OCI-LY7 (cell line): Measurements from ENCODE around the gene PLA2G2D. TPM values are rescaled to one million over a fixed set of nuclear protein-coding genes. Genes with fewer than 3 reads are reported as not detected.

ENCODE experiments used
- BruUV-seq: library from RNA; stranded (reverse); fragments of 400-500 nt; replicated peaks from 2 replicates; lab custom pipeline; 2021; lab: Mats Ljungman, UMichigan
- CTCF ChIA-PET: fragments of 300-600 bp; sonication (Branson Sonifier 250); formaldehyde crosslinking; loops from one replicate; lab custom pipeline; 2022; ENCODE audit warnings: antibody characterized with exemption; ENCODE audit not compliant: unreplicated experiment; lab: Charles Lee
- POLR2A ChIA-PET: fragments of 300-600 bp; sonication (Branson Sonifier 250); formaldehyde crosslinking; loops from one replicate; lab custom pipeline; 2022; ENCODE audit warnings: antibody characterized with exemption; lab: Charles Lee
- DNase-seq: peaks from one replicate; pipeline ENCODE4 v3.0.0-alpha.2; 2015; ENCODE audit warnings: low spot score
- H2AFZ ChIP-seq: fragments of 200-600 bp; sonication (generic), shearing (Covaris generic); 2 replicates; pipeline ENCODE4 v1.6.1; 2014; ENCODE audit warnings: mild to moderate bottlenecking, antibody characterized with exemption, low read length, moderate library complexity
- H3K27ac ChIP-seq: fragments of 200-600 bp; sonication (generic); 2 replicates; pipeline ENCODE4 v1.5.1; 2014; ENCODE audit warnings: mixed run types, low read depth, mild to moderate bottlenecking, moderate library complexity, low read length, inconsistent platforms; ENCODE audit not compliant: poor library complexity, severe bottlenecking
- H3K36me3 ChIP-seq: fragments of 200-600 bp; sonication (generic); 2 replicates; pipeline ENCODE4 v1.6.1; 2014; ENCODE audit warnings: mild to moderate bottlenecking, antibody characterized with exemption, low read length, moderate library complexity, mixed read lengths; ENCODE audit not compliant: insufficient read depth
- H3K4me1 ChIP-seq: fragments of 200-600 bp; sonication (generic); 2 replicates; pipeline ENCODE4 v1.5.1; 2014; ENCODE audit warnings: mild to moderate bottlenecking, low read length; ENCODE audit not compliant: insufficient read depth, poor library complexity, severe bottlenecking
- H3K4me2 ChIP-seq: fragments of 200-600 bp; sonication (generic); 2 replicates; pipeline ENCODE4 v1.6.1; 2014; ENCODE audit warnings: mild to moderate bottlenecking, low read length
- H3K4me3 ChIP-seq: fragments of 200-600 bp; sonication (generic); 2 replicates; pipeline ENCODE4 v1.5.1; 2014; ENCODE audit warnings: mild to moderate bottlenecking, low read depth, low read length; ENCODE audit not compliant: poor library complexity, severe bottlenecking
- H3K79me2 ChIP-seq: fragments of 200-600 bp; sonication (generic); 2 replicates; pipeline ENCODE4 v1.6.1; 2016; ENCODE audit warnings: low read depth, mild to moderate bottlenecking, low read length, moderate library complexity, mixed read lengths; ENCODE audit not compliant: insufficient read depth
- H3K9me2 ChIP-seq: fragments of 200-600 bp; sonication (generic); 2 replicates; pipeline ENCODE4 v1.6.1; 2016; ENCODE audit warnings: mild to moderate bottlenecking, low read length, mixed read lengths; ENCODE audit not compliant: insufficient read depth
- H3K9me3 ChIP-seq: fragments of 200-600 bp; sonication (generic); 2 replicates; pipeline ENCODE4 v1.6.1; 2014; ENCODE audit warnings: mild to moderate bottlenecking, mixed run types, low read length, mixed read lengths
- H4K20me1 ChIP-seq: fragments of 200-600 bp; sonication (generic); 2 replicates; pipeline ENCODE4 v1.6.1; 2014; ENCODE audit warnings: mild to moderate bottlenecking, antibody characterized with exemption, low read length, moderate library complexity, mixed read lengths; ENCODE audit not compliant: insufficient read depth
- EZH2phosphoT487 ChIP-seq: fragments of 200-600 bp; sonication (generic); IDR thresholded peaks from 2 replicates; pipeline ENCODE4 v1.6.1; 2018; ENCODE audit warnings: low read depth, borderline replicate concordance, mild to moderate bottlenecking, mixed run types, antibody characterized with exemption, low read length, moderate library complexity, mixed read lengths
- intact Hi-C: fragments of 100-400 bp; cut with micrococcal nuclease; formaldehyde crosslinking; loops from one replicate; pipeline ENCODE4 v1.10.0; 2022; ENCODE audit not compliant: unreplicated experiment
- total RNA-seq, 2 experiments: library from RNA; depleted of rRNA in 1 of 2; stranded (reverse); fragments of >200 nt in 1 of 2; shearing (Covaris generic) in 1 of 2; gene quantifications; 2 replicates each; pipeline ENCODE4 v1.2.3, GENCODE V29; 2014 to 2022
- TF ChIP-seq, protein P1 (sequence below): fragments of 200-600 bp; sonication (generic); conservative IDR thresholded peaks from 2 replicates; pipeline ENCODE4 v1.5.1; 2014; ENCODE audit warnings: mild to moderate bottlenecking, antibody characterized with exemption, low read length, moderate library complexity, mixed read lengths

PLA2G2D gene
- total RNA-seq, 2 experiments from 2014 or later = not detected

DNA sequence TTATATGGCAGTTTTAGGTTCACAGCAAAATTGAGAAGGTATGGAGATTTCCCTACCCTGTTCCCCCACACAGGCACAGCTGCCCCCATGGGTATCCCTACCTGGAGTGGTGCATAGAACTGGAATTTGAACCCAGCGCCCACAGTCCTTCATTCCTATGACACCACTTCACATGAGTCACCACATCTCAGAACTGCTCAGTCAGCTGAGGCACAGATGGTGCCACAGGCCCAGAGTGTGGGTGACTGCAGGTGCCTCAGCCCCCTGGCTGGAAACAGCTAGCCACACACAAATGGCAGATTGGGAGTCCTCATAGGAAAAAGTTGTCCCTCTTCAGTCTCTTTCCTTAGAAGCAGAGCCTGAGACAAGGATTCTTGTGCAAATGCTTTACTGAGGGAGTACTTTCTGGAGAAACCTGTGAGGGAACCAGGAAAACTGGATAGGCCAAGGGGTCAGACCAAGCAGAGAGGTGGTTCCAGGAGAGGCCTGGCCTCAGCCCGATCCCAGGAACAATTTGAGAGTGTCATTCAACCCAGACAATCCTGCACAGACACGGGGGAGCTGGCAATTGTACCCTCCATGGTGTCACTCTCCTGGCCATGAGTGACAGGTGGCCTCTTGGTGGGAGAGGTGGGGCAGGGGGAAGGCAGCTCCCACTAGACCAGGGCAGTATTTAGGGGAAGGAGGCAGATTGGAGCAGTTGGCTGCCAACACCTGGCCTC, 6.9 kb downstream of the PLA2G2D start:
- DNase-seq = no peak
- ChIA-PET CTCF (no interaction called here), POLR2A (interaction anchor here (0.7 kb wide), 1 partner anchor 35 kb away, joined by 3 read pairs; no protein-coding TSS in a partner anchor)
- Histone ChIP-seq H3K9me3 (no peaks in the 10 kb centered on the region), H3K4me2 (no peak overlapping the region), H3K27ac (no peak overlapping the region), H3K9me2 (no peaks in the 10 kb centered on the region), H3K4me1 (no peaks in the 10 kb centered on the region), H3K4me3 (no peak overlapping the region), H2AFZ (no peak overlapping the region), H3K79me2 (no peaks in the 10 kb centered on the region), H3K36me3 (no peaks in the 10 kb centered on the region), H4K20me1 (no peaks in the 10 kb centered on the region)
- intact Hi-C loops = no loop called here
- BruUV-seq = no TSS peak
- TF ChIP-seq, protein P1, sequence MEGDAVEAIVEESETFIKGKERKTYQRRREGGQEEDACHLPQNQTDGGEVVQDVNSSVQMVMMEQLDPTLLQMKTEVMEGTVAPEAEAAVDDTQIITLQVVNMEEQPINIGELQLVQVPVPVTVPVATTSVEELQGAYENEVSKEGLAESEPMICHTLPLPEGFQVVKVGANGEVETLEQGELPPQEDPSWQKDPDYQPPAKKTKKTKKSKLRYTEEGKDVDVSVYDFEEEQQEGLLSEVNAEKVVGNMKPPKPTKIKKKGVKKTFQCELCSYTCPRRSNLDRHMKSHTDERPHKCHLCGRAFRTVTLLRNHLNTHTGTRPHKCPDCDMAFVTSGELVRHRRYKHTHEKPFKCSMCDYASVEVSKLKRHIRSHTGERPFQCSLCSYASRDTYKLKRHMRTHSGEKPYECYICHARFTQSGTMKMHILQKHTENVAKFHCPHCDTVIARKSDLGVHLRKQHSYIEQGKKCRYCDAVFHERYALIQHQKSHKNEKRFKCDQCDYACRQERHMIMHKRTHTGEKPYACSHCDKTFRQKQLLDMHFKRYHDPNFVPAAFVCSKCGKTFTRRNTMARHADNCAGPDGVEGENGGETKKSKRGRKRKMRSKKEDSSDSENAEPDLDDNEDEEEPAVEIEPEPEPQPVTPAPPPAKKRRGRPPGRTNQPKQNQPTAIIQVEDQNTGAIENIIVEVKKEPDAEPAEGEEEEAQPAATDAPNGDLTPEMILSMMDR = no peak
- no peak for TF ChIP-seq EZH2phosphoT487

DNA sequence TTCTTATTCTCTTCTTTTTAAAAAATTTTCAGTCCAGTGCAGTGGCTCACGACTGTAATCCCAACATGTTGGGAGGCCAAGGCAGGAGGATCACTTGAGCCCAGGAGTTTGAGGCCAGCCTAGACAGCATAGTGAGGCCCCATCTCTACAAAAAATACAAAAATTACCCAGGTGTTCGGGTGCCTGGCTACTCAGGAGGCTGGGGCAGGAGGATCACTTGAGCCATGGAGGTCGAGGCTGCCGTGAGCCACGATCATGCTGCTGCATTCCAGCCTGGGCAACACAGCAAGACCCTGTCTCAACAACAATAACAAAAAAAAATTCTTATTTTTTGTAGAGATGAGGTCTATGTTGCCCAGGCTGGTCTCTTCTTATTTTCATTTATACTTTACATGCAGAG, 7.9 kb downstream of the PLA2G2D start:
- Histone ChIP-seq H4K20me1 (no peaks in the 10 kb centered on the region), H3K27ac (no peak overlapping the region), H2AFZ (no peak overlapping the region), H3K36me3 (no peaks in the 10 kb centered on the region), H3K4me3 (no peak overlapping the region), H3K9me3 (no peaks in the 10 kb centered on the region), H3K4me2 (no peak overlapping the region), H3K9me2 (no peaks in the 10 kb centered on the region), H3K4me1 (no peaks in the 10 kb centered on the region), H3K79me2 (no peaks in the 10 kb centered on the region)
- DNase-seq = no peak
- TF ChIP-seq, protein P1 = no peak
- TF ChIP-seq EZH2phosphoT487 = no peak
- intact Hi-C loops = no loop called here
- CTCF ChIA-PET = no interaction called here
- BruUV-seq = no TSS peak
- POLR2A ChIA-PET = no interaction called here

DNA sequence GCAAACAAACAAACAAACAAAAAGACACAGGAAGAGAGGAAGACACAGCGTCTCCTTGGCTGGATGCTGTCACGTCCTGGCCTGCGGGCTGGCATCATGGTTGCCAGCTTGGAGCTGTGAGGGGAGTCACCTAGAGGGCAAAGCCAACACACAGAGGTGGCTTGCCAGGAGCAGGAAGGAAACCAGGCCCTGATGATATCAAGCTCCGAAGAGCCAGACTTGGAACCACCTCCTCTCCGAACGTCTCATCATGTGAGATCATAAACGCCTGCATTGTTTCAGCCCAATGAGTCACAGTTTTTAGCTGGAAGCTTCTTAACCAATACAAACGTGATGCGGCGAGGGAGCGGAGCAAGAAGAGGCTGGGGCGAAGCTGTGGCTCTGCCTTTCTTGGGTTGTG, 8.7 kb downstream of the PLA2G2D start:
- TF ChIP-seq EZH2phosphoT487 = no peak
- TF ChIP-seq, protein P1 = no peak
- Histone ChIP-seq H3K4me3 (no peak overlapping the region), H2AFZ (no peak overlapping the region), H3K4me2 (no peak overlapping the region), H3K4me1 (no peaks in the 10 kb centered on the region), H3K9me2 (no peaks in the 10 kb centered on the region), H4K20me1 (no peaks in the 10 kb centered on the region), H3K27ac (no peak overlapping the region), H3K9me3 (no peaks in the 10 kb centered on the region), H3K79me2 (no peaks in the 10 kb centered on the region), H3K36me3 (no peaks in the 10 kb centered on the region)
- BruUV-seq = no TSS peak
- intact Hi-C loops = no loop called here
- POLR2A ChIA-PET = no interaction called here
- no peak for DNase-seq
- CTCF ChIA-PET = no interaction called here
